ENCODE results near the gene DEPDC1B. TPM values are rescaled to one million over a fixed set of nuclear protein-coding genes. Genes with fewer than 3 reads are reported as not detected.

Gene DEPDC1B
- total and polyA plus RNA-seq, 2 experiments from 2014 or later, result 38.3 to 67.9 TPM

DNA sequence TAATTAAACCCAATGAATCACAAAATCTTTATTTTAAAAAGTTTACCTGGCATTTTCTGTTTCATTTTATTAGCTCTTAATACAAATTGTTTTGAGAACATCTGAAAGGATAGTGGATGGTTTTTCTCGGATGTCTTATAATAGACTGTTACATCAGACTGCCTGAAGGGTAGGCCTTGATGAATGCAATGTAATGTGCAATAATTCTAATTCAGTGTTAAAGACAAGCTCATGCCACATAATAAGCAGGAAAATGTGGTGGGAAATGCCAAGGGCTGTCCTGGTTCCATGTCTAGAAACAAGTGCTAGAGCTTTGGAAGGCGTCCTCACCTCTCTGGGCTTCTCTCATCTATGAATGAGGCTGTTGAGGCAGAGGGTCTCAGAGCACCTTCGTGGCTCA is 148.1 kb downstream of the DEPDC1B start (continued):
- TF ChIP-seq ZNF462 (CRISPR knock-in tag; IDR thresholded peaks at IDR 0.05), result no peak
- TF ChIP-seq, protein P1, sequence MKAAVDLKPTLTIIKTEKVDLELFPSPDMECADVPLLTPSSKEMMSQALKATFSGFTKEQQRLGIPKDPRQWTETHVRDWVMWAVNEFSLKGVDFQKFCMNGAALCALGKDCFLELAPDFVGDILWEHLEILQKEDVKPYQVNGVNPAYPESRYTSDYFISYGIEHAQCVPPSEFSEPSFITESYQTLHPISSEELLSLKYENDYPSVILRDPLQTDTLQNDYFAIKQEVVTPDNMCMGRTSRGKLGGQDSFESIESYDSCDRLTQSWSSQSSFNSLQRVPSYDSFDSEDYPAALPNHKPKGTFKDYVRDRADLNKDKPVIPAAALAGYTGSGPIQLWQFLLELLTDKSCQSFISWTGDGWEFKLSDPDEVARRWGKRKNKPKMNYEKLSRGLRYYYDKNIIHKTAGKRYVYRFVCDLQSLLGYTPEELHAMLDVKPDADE (IDR thresholded peaks at IDR 0.05), result no peak
- TF ChIP-seq EZH2 (IDR thresholded peaks at IDR 0.05; ENCODE audit: low read depth, unreplicated experiment), result no peak
- no peak for TF ChIP-seq JUNB (IDR thresholded peaks at IDR 0.05; ENCODE audit: unreplicated experiment)
- no peak for TF ChIP-seq POLR2AphosphoS5 (IDR thresholded peaks at IDR 0.05; ENCODE audit: low read depth)
- TF ChIP-seq ZNF114 (CRISPR knock-in tag; IDR thresholded peaks at IDR 0.05), result no peak
- TF ChIP-seq EZH2phosphoT487 (IDR thresholded peaks at IDR 0.05; ENCODE audit: unreplicated experiment), result no peak
- TF ChIP-seq CREB1 (CRISPR knock-in tag; IDR thresholded peaks at IDR 0.05; ENCODE audit: low read depth), result no peak

- Histone ChIP-seq H3K79me2 (replicated peaks; ENCODE audit: insufficient read depth) (no peaks in the 10 kb centered on the region), H3K36me3 (ENCODE audit: insufficient read depth) (no peaks in the 10 kb centered on the region), H3K4me3 (no peak overlapping the region), H3K4me2 (no peak overlapping the region), H3K9me2 (ENCODE audit: insufficient read depth) (0 out of 2 replicates have a peak, but pooled peaks cover 4% of the 10 kb centered on the region), H3F3A (replicated peaks; ENCODE audit: low read depth) (no peaks in the 10 kb centered on the region), H3K27me3 (ENCODE audit: insufficient read depth) (no peaks in the 10 kb centered on the region), H4K20me1 (replicated peaks; ENCODE audit: insufficient read depth) (no peaks in the 10 kb centered on the region), H3K4me1 (ENCODE audit: insufficient read depth) (no peaks in the 10 kb centered on the region), H2AFZ (no peak overlapping the region), H3K27ac (ENCODE audit: low read depth) (no peak overlapping the region)
- ATAC-seq (no peak), DNase-seq (ENCODE audit: low spot score) (no peak)
- Mint-ChIP-seq H3K4me3 (no peak overlapping the region), H3K9me3 (peaks cover 12% of the 10 kb centered on the region), H3K4me1 (no peaks in the 10 kb centered on the region), H3K27ac (no peak overlapping the region), H3K36me3 (ENCODE audit: low read depth) (peaks cover 12% of the 10 kb centered on the region), H3K27me3 (ENCODE audit: insufficient read depth, low read depth, poor library complexity) (no peaks in the 10 kb centered on the region)
- no peak for TF ChIP-seq ZNF462 (CRISPR knock-in tag; IDR thresholded peaks at IDR 0.05)
- TF ChIP-seq, protein P1 (IDR thresholded peaks at IDR 0.05), result no peak
These were observed 148.7 kb downstream of the DEPDC1B start for GRCh38 chr5:60551250-60551649.

Measured in GM23338 (cell line).